CD4-positive, alpha-beta T cell treated with Interleukin-21 for 1 hour (primary cell): Measurements from ENCODE around the gene ZC3H18.
A peak's percentile ranks its signal among the peaks of the same experiment; 100 is the strongest.

Experiments
- DNase-seq: peaks from one replicate; pipeline ENCODE4 v3.0.0-alpha.2; 2020

The ZC3H18 gene

GRCh38 chr16:88533381-88533917 lies 36.8 kb upstream of the ZC3H18 start:
- no peak for DNase-seq

DNA sequence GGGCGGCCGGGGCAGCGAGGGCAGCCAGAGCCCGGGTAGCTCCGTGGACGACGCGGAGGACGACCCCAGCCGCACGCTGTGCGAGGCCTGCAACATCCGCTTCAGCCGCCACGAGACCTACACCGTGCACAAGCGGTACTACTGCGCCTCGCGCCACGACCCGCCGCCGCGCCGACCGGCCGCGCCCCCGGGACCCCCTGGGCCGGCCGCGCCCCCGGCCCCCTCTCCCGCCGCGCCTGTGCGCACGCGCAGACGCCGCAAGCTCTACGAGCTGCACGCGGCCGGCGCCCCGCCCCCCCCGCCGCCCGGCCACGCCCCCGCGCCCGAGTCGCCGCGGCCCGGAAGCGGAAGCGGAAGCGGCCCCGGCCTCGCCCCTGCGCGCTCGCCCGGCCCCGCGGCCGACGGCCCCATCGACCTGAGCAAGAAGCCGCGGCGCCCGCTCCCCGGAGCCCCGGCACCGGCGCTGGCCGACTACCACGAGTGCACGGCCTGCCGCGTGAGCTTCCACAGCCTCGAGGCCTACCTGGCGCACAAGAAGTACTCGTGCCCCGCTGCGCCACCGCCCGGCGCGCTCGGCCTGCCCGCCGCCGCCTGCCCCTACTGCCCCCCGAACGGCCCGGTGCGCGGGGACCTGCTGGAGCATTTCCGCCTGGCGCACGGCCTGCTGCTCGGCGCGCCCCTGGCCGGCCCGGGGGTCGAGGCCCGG lies 36.1 kb upstream of the ZC3H18 start:
- peak; percentile 83 for DNase-seq

GRCh38 chr16:88534638-88535190 lies 35.5 kb upstream of the ZC3H18 start:
- peak; percentile 38 for DNase-seq

DNA sequence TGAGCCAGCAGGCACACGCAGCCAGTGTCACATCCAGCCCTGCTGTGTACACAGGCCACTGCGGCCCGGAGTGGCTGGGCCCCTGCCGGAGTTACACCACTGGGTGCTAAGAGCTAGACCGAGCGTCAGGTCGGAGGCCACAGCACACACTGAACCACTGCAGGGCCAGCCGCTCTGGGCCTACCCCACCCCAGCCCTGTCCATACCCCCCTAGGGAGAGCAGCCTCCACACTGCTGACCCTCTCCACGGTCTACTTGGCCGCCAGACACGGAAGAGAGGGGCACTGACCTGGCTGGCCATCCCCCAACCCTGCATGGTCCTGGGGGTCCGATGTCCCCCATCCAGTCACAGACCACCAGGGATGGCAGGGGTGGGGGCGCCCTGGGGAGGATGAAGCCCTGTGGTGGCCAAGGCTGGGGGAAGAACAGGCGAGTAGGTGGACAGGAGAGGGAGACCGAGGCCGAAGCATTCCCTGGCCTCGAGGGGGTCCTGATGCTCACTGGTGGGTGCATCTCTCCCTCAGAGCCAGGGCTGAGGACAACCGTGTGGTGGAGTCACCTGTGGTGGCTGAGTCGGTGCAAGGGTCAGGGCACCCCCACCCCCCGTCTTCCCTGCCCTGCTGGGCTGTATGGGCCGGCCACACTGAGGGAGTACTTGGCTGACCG lies 34.9 kb upstream of the ZC3H18 start:
- DNase-seq, result no peak

- DNase-seq, result no peak
Observed at GRCh38 chr16:88535857-88536222, 34.4 kb upstream of the ZC3H18 start.

DNA sequence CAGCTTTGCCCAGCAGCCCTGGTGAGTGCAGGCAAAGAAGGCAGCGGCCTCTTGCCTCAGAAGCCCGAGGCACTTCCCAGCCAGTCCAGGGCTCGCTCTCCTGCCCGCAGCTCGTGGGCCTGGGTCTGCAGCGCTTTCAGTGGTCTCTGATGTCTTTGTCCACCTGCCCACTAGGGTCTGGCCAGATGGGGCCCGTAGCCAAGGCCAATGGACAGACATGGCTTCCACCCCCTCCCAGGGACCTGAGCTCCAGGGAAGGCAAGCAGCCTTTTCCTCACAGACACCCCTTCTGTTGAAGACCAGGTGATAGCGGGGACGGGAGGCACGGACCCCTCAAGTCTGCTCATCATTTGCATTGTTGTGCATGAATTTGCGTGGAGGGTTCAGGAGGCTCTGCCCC lies 33.7 kb upstream of the ZC3H18 start:
- DNase-seq, result no peak

GRCh38 chr16:88536971-88537751 lies 33.0 kb upstream of the ZC3H18 start:
- DNase-seq, result no peak

DNA sequence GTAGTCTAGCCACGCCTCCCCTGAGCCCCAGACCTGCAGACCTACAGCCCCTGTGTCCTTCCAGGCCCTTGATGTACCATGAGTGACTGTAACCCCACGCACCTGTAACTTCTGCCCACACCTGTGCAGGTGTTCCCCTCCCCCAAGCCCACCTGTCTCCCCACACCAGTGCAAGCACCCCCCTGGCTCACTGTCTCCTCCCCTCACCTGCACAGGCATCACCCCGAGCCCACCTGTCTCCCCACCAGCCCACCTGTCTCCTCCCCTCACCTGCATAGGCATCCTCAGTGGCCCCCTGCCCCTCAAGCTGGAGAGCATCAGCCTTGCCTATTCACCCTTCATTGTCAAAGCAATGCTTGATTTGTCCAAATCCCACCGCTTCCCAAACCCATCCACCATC lies 32.3 kb upstream of the ZC3H18 start:
- DNase-seq, result no peak

DNA sequence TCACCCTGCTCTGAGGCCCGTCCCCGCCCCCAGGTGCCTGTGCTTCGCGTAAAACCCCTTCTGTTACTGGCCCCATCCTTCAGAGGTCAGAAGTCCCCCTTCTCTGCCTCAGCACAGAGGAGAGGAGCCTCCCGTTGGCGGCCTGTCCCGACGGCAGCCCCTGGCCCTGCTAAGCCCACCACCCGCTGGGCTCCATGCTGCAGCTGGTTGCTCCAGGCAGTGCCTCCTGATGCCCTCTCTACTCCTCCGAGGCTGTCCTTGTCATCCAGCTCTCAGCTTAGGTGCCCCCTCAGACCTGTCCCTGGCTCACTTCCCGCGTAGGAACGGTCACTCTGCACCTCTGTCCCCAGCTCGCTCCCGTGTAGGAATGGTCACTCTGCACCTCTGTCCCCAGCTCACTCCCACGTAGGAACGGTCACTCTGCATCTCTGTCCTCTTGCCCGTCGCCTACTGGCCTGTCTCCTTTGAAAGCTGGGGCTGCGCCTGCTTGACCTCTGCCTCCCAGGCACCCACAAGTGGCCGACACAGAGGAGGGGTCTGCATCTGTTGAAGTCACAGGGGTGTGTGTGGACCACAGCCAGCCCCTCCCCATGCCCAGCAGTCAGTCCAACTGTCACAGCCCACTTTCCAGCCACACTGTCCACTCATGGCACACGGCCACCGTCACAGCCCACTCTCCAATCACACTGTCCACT lies 31.7 kb upstream of the ZC3H18 start:
- DNase-seq, result no peak

DNA sequence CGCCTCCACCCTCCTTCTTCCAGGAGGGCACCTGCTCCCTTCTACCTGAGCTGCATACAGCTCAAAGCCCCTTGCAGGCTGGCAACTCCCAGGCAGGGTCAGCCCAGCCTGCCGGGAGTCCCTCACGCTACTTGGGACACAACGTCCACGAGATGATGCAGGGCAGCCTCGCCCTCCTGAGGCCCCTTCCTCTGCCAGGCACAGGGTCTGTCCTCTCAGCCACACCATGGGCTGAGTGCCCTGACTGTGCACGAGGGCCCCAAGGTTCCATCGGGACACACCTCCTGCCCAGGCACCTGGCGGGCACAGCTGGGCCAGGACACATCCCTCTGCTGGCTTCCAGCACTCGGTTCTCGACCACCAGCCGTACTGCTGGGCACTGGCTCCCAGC lies 30.9 kb upstream of the ZC3H18 start:
- DNase-seq, result no peak

DNA sequence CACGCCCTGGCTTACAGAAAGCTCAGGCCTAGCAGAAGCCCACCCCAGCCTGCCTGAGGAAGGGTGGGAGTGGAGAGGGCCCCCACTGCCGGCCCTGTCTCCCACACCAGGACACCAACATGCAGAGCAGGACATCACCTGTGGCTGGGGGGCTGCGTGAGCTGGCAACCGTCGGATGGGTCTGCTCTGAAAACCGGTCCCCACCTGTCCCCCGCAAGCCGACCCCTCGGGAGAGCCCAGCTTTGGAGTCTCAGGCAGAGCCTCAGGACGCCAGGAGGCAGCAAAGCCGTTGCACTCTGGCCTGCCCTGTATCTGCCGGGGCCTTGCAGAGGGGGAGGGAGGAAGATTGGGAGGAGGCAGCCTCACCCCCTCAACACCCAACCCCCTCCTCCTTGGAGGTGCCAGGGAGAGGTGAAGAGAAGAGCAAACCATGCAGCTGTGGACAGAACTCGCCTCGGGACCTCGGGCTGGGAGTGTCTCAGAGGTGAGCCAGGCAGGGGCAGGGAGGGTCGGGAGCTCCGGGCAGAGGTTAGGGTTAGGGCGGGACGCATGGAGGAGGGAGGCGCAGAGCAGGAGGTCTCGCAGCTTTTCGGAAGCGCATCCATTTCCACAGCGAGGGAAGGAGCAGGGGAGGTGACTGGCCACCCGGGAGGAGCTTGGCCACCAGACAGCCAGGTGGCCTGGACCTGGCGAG lies 30.4 kb upstream of the ZC3H18 start:
- DNase-seq, result no peak

- no peak for DNase-seq
Observed at GRCh38 chr16:88540346-88540977, 29.7 kb upstream of the ZC3H18 start.

GRCh38 chr16:88541831-88542616 lies 28.2 kb upstream of the ZC3H18 start:
- no peak for DNase-seq

DNA sequence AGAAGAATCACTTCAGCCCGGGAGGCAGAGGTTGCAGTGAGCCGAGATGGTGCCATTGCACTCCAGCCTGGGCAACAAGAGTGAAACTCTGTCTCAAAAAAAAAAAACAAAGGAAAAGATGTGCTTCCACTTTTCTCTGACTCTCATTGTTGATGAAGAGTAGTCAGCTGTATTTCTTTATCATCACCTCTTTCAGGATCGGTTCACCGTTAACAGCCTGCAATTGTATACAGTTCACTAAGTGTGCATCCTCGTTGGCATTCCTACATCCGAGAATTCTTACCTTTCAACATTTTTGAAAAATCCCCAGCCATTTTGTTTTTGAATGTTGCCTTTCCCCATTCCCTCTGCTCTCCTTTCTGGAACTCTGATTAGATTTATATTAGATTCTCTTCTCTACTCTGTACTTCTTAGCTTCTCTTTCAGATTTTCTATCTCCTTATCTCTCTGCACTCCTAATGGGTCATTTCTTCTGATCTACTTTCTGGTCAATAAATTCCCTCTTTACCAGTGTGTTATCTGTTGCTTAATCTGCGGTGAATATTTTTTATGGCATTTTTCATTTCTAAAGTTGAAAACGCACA lies 26.9 kb upstream of the ZC3H18 start:
- no peak for DNase-seq

DNA sequence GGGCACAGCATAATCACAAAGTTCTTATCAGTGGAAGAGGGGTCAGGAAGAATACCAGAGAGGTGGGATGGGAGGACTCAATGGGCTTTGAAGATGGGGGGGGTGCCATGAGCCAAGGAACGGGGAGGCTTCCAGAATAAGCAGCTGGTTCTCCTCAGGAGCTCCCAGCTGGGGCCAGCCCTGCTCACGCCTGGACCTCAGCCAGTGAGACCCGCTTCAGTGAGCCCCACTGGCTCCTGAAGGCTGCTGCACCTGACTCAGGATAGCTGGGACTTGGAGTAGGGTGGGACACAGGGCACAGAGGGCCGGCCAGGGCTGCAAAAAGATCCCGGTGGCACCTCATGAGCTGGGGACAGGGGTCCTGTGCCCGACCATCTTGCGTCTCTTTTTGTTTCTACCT lies 24.4 kb upstream of the ZC3H18 start:
- DNase-seq, result no peak

DNA sequence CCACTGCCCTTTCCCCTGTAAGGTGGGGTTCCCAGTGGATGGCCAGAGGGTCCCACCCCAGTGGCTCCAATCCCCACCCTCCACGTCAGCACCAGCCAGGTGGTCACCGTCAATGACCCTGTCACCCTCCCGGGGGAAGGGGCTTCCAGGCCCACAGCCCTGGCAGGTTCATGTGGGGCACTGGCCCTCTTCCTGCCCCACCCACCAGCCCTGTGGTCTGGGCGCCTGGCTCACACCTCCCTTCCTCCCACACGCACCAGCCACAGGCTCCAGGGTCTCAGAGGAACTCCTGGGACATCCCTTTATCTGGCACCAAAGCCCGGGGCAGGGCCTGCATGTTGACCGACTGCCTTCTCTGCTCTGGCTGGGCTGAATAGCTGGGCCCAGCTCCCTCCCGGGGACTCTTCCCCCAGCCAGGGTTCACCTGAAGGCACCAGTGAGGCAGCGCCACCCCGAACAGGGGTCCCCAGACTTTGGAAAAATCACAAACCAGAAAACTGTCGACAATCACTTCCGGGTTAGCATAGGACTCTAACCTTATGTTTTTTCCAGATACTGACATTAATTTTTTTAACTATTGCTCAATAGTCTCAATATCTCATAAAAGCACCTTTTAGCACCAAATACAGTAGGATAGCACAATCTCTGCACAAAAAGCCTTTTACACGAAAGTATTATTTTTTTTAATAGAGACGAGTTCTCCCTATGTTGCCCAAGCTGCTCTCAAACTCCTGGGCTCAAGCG lies 21.9 kb upstream of the ZC3H18 start:
- no peak for DNase-seq

- DNase-seq, result no peak
Observed at GRCh38 chr16:88548985-88549384, 21.2 kb upstream of the ZC3H18 start.

GRCh38 chr16:88549671-88550245 lies 20.4 kb upstream of the ZC3H18 start:
- no peak for DNase-seq

GRCh38 chr16:88550246-88550661 lies 19.9 kb upstream of the ZC3H18 start:
- no peak for DNase-seq
